NT2/D1 (cell line): ENCODE results near the gene PLA2R1.

Source experiments
- SUZ12 ChIP-seq: IDR thresholded peaks from 2 replicates; pipeline ENCODE4 v1.6.1; 2011; ENCODE audit not compliant: insufficient read length, insufficient read depth; ENCODE audit errors: extremely low read depth
- YY1 ChIP-seq: IDR thresholded peaks from 2 replicates; pipeline ENCODE4 v1.6.1; 2011; ENCODE audit not compliant: insufficient read length, insufficient read depth
- ZNF274 ChIP-seq: IDR thresholded peaks from 2 replicates; pipeline ENCODE4 v1.6.1; 2011; ENCODE audit warnings: mild to moderate bottlenecking, low read depth, low read length

- no peak for TF ChIP-seq ZNF274
- TF ChIP-seq YY1: no peak
- TF ChIP-seq SUZ12: no peak
Measured at GRCh38 chr2:159941729-159942128, 120.7 kb downstream of the PLA2R1 start.
